Stimulated activated CD8-positive, alpha-beta memory T cell treated with anti-CD3 and anti-CD28 coated beads, Interleukin-7, amount 100 ng/mL, for 24 hours (primary cell): ENCODE measurements around the gene UBE2B.
"Not testable (repeated sequence)": the region's sequence is repeated elsewhere in the genome, so short reads cannot be mapped to it uniquely, and the experiment has no call there.

Source experiments
- DNase-seq: peaks from one replicate; pipeline ENCODE4 v3.0.0-alpha.2; 2020; ENCODE audit warnings: low read depth

The UBE2B gene

DNA sequence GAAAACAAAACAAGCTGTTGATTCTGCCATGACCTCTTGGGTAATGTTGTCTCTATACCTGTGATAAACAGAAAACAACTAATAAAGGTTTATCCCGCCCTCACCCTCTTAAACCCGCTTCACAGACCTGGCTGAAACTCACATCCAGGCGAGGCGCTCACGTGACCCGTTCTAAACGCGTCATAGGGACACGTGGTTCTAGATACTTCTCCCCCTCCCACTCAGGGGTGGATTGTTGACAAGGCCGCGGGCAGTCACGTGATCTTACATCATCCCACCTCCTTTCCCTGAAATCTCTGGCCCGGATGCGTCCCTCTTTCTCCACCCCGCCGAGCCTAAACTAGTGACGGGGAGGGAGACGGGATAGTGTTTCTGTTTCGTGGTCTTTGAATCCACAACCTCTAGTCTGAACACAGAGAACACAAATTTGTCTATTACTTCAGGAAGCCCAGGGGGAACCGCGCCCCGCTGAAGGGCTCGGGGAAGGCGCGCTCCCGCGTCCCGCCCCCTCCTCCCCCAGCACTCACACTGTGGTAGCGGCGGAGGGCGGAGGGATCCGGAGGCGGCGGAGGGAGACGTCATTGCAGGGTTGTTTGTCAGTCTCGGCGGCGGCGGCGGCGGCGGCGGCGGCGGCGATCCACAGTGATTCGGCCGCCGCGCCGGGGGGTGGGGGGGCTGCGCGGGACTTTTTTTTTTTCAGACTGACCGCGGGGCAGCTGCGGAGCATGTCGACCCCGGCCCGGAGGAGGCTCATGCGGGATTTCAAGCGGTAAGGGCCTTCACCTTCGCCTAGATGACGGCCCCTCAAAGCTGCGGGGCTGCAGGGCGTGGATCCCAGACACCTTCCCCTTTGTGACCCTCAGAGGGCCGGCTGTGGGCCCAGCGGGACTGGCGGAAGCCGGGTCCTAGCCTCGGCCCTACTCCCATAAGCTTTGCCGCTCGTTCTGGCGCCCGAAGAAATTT is at the start of gene UBE2B:
Gene UBE2B, plus strand, starts transcription at position 699 of the 963 bp plus-strand sequence. Its CDS starts 27 bp downstream, at position 726.
- DNase-seq, result peak; percentile 93

DNA sequence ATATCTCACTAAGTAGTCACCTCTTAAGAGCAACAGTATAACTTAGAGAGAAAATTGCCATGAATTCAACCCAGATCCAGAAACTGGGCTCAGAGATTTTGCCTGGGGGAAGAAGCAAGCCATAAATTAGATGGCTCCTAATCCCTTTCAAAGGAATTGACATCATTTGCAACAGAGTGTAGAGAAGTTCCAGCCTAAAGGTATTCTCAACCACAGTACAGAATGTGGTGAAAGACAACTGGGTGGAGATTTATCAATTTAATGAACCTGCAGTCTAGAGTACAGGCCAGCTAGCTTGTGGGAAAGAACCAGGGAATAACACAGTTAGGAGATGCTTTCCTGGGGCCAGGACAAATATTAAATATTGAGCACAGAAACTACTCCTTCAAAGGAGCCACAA is 44.0 kb upstream of the UBE2B start:
- no peak for DNase-seq

DNA sequence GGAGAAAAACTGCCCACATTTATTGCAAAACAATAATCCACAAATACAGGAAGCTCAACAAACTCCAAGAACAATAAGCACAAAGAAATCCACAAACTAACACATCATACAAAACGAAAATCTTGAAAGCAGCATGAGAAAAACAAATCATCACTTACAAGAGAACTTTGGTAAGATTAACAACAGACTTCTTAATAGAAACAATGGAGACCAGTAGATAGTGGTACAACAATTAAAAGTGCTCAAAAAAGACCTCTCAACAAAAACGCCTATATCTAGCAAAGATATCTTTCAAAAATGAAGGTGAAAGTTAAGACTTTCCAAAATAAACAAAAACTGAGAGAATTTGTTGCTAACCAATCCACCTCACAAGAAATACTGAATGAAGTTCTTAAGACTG is 42.8 kb upstream of the UBE2B start:
- DNase-seq, result no peak

- not testable (repeated sequence) for DNase-seq
Observed at GRCh38 chr5:134336833-134337232, 34.5 kb upstream of the UBE2B start.

GRCh38 chr5:134343500-134343899 is 27.9 kb upstream of the UBE2B start:
- DNase-seq, result not testable (repeated sequence)

DNA sequence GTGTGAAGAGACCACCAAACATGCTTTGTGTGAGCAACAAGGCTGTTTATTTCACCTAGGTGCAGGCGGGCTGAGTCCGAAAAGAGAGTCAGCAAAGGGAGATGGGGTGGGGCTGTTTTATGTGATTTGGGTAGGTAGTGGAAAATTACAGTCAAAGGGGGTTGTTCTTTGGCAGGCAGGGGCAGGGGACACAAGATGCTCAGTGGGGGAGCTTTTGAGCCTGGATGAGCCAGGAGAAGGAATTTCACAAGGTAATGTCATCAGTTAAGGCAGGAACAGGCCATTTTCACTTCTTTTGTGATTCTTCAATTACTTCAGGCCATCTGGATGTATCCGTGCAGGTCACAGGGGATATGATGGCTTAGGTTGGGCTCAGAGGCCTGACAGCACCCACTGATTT is 25.9 kb upstream of the UBE2B start:
- DNase-seq, result not testable (repeated sequence)

GRCh38 chr5:134345996-134346395 is 25.4 kb upstream of the UBE2B start:
- no peak for DNase-seq

- DNase-seq, result no peak
Observed at GRCh38 chr5:134349463-134349862, 21.9 kb upstream of the UBE2B start.

DNA sequence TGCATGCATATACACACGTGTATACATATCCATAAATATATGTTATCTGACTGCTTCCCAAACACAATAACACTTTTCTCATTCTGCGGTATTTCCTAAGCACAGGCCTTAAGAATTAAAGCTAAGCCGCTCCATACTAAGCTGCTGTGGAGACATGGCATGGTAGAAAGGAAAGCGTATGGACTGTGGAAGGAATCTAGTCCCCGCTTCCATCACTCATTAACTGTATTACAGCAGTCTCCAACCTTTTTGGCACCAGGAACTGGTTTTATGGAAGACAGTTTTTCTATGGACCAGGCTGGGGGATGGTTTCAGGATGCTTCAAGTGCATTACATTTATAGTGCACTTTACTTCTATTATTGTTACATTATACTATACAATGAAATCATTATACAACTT is 15.7 kb upstream of the UBE2B start:
- no peak for DNase-seq

GRCh38 chr5:134365604-134366003 is 5.8 kb upstream of the UBE2B start:
- DNase-seq, result no peak

DNA sequence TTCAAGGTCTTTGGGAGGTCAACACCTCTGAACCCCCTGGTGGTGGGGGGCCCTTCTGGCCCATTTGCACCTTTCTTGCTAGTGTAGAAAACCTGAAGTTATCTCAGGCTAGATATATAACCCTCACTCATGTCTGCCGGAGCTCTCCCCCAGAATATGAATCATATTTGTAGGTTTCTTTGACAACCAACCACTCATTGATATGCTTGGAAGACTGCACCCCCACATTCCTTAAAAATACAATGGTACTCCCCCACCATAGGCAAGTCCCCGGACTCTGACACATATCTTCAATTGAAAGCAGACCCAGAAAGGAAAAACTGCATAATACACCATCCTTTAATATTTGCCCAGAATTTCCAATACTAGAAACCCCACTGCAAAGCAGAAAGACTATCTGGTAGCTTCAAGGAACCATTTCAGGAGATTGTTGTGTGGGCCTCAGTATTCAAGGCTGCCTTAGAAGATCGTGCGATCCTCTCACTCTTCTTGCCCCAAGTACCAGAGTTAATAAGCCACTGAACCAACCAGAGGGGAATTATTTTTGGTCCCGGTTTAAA is 978 bp upstream of the UBE2B start:
- no peak for DNase-seq

- peak; percentile 12 for DNase-seq
Observed at GRCh38 chr5:134371834-134372340, 518 bp downstream of the UBE2B start.

DNA sequence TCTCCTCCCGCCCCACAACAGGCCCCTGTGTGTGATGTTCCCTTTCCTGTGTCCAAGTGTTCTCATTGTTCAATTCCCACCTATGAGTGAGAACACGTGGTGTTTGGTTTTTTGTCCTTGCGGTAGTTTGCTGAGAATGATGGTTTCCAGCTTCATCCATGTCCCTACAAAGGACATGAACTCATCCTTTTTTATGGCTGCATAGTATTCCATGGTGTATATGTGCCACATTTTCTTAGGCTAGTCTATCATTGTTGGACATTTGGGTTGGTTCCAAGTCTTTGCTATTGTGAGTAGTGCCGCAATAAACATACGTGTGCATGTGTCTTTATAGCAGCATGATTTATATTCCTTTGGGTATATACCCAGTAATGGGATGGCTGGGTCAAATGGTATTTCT is 2.3 kb downstream of the UBE2B start:
- DNase-seq, result not testable (repeated sequence)

DNA sequence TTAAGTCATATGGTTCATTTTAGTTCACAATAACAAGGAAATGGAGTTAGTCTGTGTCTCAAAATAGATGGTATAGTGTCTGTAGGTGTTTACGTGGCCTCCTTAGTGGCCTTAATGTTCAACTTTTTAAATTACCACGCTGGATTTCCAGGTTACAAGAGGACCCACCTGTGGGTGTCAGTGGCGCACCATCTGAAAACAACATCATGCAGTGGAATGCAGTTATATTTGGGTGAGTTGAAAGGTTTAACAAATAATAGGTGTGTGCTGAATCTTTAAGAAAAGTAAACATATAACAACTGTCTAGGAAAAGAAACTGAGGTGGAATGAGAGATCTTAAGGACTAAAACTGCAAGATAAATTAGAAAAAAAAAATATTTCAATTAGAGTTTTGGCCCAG is 2.9 kb downstream of the UBE2B start:
- no peak for DNase-seq

DNA sequence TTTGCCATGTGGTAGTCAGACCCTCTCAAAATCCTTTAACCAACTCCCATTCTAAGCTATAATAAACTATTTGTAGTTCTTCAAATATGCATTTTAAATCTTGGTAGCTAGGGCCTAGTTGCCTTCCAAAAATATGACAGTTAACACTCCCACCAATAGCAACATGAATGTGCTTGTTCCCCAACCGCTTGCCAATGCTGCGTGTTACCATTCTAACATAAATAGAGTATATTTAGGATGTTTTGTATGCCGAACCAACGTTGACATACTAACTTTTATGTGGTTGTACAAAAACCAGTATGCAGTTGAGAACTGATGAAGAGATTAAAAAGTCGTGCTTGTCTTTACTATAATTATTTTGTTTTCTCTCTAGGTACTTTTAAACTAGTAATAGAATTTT is 9.0 kb downstream of the UBE2B start:
- no peak for DNase-seq

DNA sequence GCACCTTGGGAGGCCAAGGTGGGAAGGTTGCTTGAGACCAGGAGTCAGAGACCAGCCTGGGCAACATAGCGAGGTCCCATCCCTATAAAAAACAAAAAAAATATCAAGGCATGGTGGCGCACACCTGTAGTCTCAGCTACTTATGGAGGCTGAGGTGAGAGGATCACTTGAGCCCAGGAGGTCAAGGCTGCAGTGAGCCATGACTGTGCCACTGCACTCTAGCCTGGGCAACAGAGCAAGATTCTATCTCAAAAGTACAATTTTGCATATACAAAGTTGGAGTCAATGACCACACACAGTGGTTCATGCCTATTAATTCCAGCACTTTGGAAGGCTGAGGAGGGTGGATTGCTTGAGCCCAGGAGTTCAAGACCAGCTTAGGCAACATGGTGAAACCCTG is 10.8 kb downstream of the UBE2B start:
- not testable (repeated sequence) for DNase-seq

DNA sequence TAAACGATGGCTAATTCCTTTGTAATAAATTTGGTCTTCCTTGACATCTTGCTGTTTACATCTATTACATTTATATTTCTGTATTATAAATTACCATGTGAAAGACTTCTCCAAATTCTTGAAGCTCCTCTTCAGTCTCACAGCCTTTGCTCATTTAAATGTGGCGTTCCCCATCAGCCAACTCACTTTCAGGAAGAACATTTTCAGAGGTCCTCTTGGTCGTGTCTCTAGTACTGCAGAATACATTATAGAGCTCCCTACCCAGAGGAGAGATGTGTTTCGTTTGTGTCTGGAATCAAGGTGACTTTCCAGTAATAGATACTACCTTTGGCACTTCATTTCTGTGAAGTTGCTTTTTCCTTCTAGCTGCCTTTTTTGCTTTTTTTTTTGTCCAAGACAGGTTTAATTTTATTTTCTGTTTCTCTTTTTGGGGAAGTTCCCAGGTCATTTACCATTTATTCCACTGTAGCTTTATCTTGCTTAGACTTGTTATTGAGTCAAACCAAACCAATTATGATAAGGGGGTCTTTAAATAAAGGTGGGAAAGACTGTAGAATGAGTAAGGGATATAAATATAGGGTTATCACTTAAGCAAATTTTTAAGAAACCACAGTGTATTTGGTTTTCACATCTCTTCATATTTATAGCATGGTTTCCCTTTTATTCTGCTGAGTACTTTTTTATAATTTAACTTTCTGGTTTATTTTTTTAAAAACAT is 12.8 kb downstream of the UBE2B start:
- no peak for DNase-seq

DNA sequence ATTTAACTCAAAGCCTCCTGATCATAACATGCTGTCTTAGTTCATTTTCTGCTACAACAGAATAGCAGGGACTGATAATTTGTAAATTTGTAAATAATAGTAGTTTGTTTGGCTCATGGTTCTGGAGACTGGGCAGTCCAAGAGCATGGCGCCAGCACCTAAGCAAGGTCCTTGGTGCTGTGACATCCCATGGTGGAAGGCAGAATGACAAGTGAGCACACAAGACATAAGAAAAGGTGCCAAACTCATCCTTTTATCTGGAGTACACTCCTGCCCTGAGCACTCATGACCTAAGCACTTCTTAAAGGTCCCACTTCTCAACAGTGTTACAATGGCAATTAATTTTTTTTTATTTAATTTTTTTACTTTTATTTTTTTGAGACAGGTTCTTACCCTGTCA is 16.1 kb downstream of the UBE2B start:
- DNase-seq, result no peak

GRCh38 chr5:134392301-134392700 is 20.9 kb downstream of the UBE2B start:
- no peak for DNase-seq

- DNase-seq, result no peak
Observed at GRCh38 chr5:134394932-134395331, 23.6 kb downstream of the UBE2B start.

DNA sequence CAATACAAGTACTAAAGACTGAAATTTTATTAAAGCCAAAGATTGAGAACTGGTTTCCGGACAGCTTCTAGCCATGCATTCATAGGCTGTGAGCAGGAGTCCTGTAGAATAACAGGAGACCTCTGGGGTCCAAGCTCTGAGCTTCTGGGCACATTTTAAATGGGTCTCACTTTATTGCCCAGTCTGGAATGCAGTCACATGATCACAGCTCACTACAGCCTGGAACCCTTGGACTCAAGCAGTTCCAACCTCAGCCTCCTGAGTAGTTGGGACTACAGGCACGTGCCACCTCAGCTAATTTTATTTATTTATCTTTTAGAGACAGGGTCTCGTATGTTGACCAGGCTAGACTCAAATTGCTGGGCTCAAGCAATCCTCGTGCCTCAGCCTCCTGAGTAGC is 24.9 kb downstream of the UBE2B start:
- DNase-seq, result no peak

DNA sequence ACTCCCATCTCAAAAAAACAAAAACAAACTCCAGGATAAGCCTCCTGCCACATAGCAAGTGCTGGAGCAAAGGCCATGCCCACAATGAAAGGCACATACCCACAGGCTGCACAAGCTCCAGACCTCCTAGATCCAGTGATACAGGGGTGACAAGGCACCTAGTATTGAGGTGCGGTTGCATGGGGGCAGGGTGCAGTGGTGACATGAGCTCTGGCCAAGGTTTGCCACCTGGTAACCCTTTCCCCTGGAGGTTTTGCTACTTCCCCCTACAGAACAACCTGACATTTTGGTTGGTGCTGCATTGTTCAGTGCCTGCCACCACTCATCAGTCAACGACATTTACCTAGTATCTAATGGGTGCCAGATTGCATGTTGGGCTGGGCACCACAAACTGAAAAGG is 25.8 kb downstream of the UBE2B start:
- no peak for DNase-seq
